ENCODE data around the gene SERPINA7.

GRCh38 chrX:106023947-106024346 lies 14.6 kb downstream of the SERPINA7 start:
- TF ChIP-seq CTCF (IDR thresholded peaks at IDR 0.05; ENCODE audit: insufficient read depth, low read length) (no peak), POLR2AphosphoS5 (IDR thresholded peaks at IDR 0.05; ENCODE audit: low read depth) (no peak), REST (IDR thresholded peaks at IDR 0.05; ENCODE audit: insufficient replicate concordance, low read depth) (no peak), GABPA (IDR thresholded peaks at IDR 0.05; ENCODE audit: low read depth) (no peak), SPI1 (IDR thresholded peaks at IDR 0.05; ENCODE audit: borderline replicate concordance, low read depth) (no peak)

Data from HL-60 (cell line).